ENCODE results near the gene MAPKBP1. TPM values are rescaled to one million over a fixed set of nuclear protein-coding genes. Genes with fewer than 3 reads are reported as not detected.

The MAPKBP1 gene
- total RNA-seq, 1 experiment from 2014 or later: 14.5 TPM

DNA sequence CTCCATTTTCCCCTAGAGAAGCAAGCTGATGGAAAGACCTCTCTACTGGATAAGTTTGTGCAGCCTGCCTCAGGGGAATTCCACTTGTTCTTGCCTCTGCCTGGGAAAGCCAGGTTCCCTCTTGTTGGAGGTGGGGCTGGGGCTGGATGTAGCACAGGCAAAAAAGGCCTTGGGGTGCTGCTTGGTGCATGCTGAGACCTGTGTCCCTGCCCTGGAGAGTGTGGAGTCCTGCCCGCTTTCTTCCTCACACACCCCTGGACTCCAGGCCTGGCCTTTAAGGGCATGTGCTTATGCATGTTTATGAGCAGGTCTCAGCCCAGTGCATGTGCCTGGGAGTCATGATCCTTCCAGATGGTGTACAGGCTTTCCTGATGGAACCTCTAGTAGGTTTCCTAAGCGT, 30.1 kb downstream of the MAPKBP1 start:
- H3K27me3 Mint-ChIP-seq (ENCODE audit: low read depth): no peaks in the 10 kb centered on the region
- no peak for DNase-seq (ENCODE audit: low spot score)
- no peaks in the 10 kb centered on the region for H3K9me3 Mint-ChIP-seq
- POLR2A ChIA-PET: no interaction called here
- no peak overlapping the region for H3K4me3 Mint-ChIP-seq
- TF ChIP-seq CREB1 (CRISPR knock-in tag; IDR thresholded peaks at IDR 0.05) (no peak), PRRX2 (CRISPR knock-in tag; IDR thresholded peaks at IDR 0.05) (no peak), ZNF671 (CRISPR knock-in tag; IDR thresholded peaks at IDR 0.05) (no peak), ETV6 (CRISPR knock-in tag; IDR thresholded peaks at IDR 0.05) (no peak), ZNF396 (CRISPR knock-in tag; IDR thresholded peaks at IDR 0.05; ENCODE audit: borderline replicate concordance) (no peak), SMAD3 (CRISPR knock-in tag; IDR thresholded peaks at IDR 0.05; ENCODE audit: borderline replicate concordance) (no peak), NFATC4 (CRISPR knock-in tag; IDR thresholded peaks at IDR 0.05) (no peak), JUN (CRISPR knock-in tag; IDR thresholded peaks at IDR 0.05) (no peak), SMAD4 (CRISPR knock-in tag; IDR thresholded peaks at IDR 0.05) (no peak), TP53 (CRISPR knock-in tag; IDR thresholded peaks at IDR 0.05) (no peak), FOXP1 (CRISPR knock-in tag; IDR thresholded peaks at IDR 0.05; ENCODE audit: borderline replicate concordance) (no peak)
- TF ChIP-seq, protein P1, sequence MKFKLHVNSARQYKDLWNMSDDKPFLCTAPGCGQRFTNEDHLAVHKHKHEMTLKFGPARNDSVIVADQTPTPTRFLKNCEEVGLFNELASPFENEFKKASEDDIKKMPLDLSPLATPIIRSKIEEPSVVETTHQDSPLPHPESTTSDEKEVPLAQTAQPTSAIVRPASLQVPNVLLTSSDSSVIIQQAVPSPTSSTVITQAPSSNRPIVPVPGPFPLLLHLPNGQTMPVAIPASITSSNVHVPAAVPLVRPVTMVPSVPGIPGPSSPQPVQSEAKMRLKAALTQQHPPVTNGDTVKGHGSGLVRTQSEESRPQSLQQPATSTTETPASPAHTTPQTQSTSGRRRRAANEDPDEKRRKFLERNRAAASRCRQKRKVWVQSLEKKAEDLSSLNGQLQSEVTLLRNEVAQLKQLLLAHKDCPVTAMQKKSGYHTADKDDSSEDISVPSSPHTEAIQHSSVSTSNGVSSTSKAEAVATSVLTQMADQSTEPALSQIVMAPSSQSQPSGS (CRISPR knock-in tag; IDR thresholded peaks at IDR 0.05; ENCODE audit: borderline replicate concordance, low read depth): no peak
- TF ChIP-seq, protein P2, sequence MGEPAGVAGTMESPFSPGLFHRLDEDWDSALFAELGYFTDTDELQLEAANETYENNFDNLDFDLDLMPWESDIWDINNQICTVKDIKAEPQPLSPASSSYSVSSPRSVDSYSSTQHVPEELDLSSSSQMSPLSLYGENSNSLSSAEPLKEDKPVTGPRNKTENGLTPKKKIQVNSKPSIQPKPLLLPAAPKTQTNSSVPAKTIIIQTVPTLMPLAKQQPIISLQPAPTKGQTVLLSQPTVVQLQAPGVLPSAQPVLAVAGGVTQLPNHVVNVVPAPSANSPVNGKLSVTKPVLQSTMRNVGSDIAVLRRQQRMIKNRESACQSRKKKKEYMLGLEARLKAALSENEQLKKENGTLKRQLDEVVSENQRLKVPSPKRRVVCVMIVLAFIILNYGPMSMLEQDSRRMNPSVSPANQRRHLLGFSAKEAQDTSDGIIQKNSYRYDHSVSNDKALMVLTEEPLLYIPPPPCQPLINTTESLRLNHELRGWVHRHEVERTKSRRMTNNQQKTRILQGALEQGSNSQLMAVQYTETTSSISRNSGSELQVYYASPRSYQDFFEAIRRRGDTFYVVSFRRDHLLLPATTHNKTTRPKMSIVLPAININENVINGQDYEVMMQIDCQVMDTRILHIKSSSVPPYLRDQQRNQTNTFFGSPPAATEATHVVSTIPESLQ (CRISPR knock-in tag; IDR thresholded peaks at IDR 0.05): no peak
- TF ChIP-seq, protein P3, sequence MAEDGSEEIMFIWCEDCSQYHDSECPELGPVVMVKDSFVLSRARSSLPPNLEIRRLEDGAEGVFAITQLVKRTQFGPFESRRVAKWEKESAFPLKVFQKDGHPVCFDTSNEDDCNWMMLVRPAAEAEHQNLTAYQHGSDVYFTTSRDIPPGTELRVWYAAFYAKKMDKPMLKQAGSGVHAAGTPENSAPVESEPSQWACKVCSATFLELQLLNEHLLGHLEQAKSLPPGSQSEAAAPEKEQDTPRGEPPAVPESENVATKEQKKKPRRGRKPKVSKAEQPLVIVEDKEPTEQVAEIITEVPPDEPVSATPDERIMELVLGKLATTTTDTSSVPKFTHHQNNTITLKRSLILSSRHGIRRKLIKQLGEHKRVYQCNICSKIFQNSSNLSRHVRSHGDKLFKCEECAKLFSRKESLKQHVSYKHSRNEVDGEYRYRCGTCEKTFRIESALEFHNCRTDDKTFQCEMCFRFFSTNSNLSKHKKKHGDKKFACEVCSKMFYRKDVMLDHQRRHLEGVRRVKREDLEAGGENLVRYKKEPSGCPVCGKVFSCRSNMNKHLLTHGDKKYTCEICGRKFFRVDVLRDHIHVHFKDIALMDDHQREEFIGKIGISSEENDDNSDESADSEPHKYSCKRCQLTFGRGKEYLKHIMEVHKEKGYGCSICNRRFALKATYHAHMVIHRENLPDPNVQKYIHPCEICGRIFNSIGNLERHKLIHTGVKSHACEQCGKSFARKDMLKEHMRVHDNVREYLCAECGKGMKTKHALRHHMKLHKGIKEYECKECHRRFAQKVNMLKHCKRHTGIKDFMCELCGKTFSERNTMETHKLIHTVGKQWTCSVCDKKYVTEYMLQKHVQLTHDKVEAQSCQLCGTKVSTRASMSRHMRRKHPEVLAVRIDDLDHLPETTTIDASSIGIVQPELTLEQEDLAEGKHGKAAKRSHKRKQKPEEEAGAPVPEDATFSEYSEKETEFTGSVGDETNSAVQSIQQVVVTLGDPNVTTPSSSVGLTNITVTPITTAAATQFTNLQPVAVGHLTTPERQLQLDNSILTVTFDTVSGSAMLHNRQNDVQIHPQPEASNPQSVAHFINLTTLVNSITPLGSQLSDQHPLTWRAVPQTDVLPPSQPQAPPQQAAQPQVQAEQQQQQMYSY (CRISPR knock-in tag; IDR thresholded peaks at IDR 0.05): no peak
- TF ChIP-seq, protein P4, sequence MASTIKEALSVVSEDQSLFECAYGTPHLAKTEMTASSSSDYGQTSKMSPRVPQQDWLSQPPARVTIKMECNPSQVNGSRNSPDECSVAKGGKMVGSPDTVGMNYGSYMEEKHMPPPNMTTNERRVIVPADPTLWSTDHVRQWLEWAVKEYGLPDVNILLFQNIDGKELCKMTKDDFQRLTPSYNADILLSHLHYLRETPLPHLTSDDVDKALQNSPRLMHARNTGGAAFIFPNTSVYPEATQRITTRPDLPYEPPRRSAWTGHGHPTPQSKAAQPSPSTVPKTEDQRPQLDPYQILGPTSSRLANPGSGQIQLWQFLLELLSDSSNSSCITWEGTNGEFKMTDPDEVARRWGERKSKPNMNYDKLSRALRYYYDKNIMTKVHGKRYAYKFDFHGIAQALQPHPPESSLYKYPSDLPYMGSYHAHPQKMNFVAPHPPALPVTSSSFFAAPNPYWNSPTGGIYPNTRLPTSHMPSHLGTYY (CRISPR knock-in tag; IDR thresholded peaks at IDR 0.05): no peak
- TF ChIP-seq, protein P5, sequence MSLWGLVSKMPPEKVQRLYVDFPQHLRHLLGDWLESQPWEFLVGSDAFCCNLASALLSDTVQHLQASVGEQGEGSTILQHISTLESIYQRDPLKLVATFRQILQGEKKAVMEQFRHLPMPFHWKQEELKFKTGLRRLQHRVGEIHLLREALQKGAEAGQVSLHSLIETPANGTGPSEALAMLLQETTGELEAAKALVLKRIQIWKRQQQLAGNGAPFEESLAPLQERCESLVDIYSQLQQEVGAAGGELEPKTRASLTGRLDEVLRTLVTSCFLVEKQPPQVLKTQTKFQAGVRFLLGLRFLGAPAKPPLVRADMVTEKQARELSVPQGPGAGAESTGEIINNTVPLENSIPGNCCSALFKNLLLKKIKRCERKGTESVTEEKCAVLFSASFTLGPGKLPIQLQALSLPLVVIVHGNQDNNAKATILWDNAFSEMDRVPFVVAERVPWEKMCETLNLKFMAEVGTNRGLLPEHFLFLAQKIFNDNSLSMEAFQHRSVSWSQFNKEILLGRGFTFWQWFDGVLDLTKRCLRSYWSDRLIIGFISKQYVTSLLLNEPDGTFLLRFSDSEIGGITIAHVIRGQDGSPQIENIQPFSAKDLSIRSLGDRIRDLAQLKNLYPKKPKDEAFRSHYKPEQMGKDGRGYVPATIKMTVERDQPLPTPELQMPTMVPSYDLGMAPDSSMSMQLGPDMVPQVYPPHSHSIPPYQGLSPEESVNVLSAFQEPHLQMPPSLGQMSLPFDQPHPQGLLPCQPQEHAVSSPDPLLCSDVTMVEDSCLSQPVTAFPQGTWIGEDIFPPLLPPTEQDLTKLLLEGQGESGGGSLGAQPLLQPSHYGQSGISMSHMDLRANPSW (CRISPR knock-in tag; conservative IDR thresholded peaks at IDR 0.05; ENCODE audit: low read depth): no peak
- no peaks in the 10 kb centered on the region for H3K36me3 Mint-ChIP-seq
- CTCF ChIA-PET: interaction anchor here (2.2 to 7.5 kb wide), 3 partner anchors 30 to 201 kb away, joined by 7 to 83 read pairs (median 7); partner anchors contain the start of gene MAPKBP1
- H3K4me1 Mint-ChIP-seq: peaks cover 3% of the 10 kb centered on the region; the same call in 1 of the 2 replicates
- H3K27ac Mint-ChIP-seq: 0 out of 2 replicates have a peak overlapping the region, but pooled peaks have one; percentile 2
- no peak for ATAC-seq

All from WTC11 (cell line).